Measurements from ENCODE around the gene GNB2.

DNA sequence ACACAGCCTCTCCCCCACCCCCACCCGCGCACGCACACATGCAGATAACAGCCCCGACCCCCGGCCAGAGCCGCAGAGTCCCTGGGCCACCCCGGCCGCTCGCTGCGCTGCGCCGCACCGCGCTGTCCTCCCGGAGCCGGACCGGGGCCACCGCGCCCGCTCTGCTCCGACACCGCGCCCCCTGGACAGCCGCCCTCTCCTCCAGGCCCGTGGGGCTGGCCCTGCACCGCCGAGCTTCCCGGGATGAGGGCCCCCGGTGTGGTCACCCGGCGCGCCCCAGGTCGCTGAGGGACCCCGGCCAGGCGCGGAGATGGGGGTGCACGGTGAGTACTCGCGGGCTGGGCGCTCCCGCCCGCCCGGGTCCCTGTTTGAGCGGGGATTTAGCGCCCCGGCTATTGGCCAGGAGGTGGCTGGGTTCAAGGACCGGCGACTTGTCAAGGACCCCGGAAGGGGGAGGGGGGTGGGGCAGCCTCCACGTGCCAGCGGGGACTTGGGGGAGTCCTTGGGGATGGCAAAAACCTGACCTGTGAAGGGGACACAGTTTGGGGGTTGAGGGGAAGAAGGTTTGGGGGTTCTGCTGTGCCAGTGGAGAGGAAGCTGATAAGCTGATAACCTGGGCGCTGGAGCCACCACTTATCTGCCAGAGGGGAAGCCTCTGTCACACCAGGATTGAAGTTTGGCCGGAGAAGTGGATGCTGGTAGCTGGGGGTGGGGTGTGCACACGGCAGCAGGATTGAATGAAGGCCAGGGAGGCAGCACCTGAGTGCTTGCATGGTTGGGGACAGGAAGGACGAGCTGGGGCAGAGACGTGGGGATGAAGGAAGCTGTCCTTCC lies 47.3 kb downstream of the GNB2 start:
- TF ChIP-seq CTCF (IDR thresholded peaks at IDR 0.05) (no peak), POLR2A (IDR thresholded peaks at IDR 0.05) (no peak), POLR2AphosphoS5 (IDR thresholded peaks at IDR 0.05) (no peak), EP300 (IDR thresholded peaks at IDR 0.05) (no peak)

All from stomach (tissue), 4 donors.